LoVo (cell line): ENCODE measurements around the gene CENPE.

Experiments used
- DNase-seq: peaks from one replicate; pipeline ENCODE4 v3.0.0-alpha.2; 2016; ENCODE audit warnings: low spot score

Gene CENPE

GRCh38 chr4:103075435-103075893 lies 122.7 kb downstream of the CENPE start:
- DNase-seq, result peak; percentile 11

- no peak for DNase-seq
Measured at GRCh38 chr4:103074744-103075434, 123.3 kb downstream of the CENPE start.

GRCh38 chr4:103073792-103074438 lies 124.2 kb downstream of the CENPE start:
- DNase-seq, result no peak

GRCh38 chr4:103067841-103068547 lies 130.1 kb downstream of the CENPE start:
- no peak for DNase-seq

- DNase-seq, result no peak
Measured at GRCh38 chr4:103060453-103061148, 137.5 kb downstream of the CENPE start.
